ENCODE measurements around the gene TRIM29.

TRIM29 gene

GRCh38 chr11:120160436-120160835 lies 22.5 kb upstream of the TRIM29 start (continued):
- no peak for TF ChIP-seq ESRRG (CRISPR knock-in tag; IDR thresholded peaks at IDR 0.05)
- no peak for TF ChIP-seq CSRNP3 (CRISPR knock-in tag; IDR thresholded peaks at IDR 0.05)
- TF ChIP-seq RARB (CRISPR knock-in tag; IDR thresholded peaks at IDR 0.05), result no peak
- TF ChIP-seq GLIS3 (CRISPR knock-in tag; IDR thresholded peaks at IDR 0.05), result no peak

GRCh38 chr11:120153221-120153620 lies 15.3 kb upstream of the TRIM29 start:
- TF ChIP-seq ZNF565 (CRISPR knock-in tag; conservative IDR thresholded peaks at IDR 0.05; ENCODE audit: low read depth), result no peak
- no peak for ATAC-seq

- ATAC-seq, result no peak
- TF ChIP-seq BACH2 (CRISPR knock-in tag; IDR thresholded peaks at IDR 0.05; ENCODE audit: borderline replicate concordance) (no peak), PPARA (CRISPR knock-in tag; IDR thresholded peaks at IDR 0.05; ENCODE audit: borderline replicate concordance) (no peak), ZNF8 (CRISPR knock-in tag; IDR thresholded peaks at IDR 0.05) (no peak), CSDC2 (CRISPR knock-in tag; IDR thresholded peaks at IDR 0.05) (no peak), ZNF70 (CRISPR knock-in tag; IDR thresholded peaks at IDR 0.05) (no peak), TOX (CRISPR knock-in tag; IDR thresholded peaks at IDR 0.05; ENCODE audit: borderline replicate concordance) (no peak), ZNF565 (CRISPR knock-in tag; conservative IDR thresholded peaks at IDR 0.05; ENCODE audit: low read depth) (no peak), CREB5 (CRISPR knock-in tag; IDR thresholded peaks at IDR 0.05; ENCODE audit: low read depth) (no peak), ZC3H10 (CRISPR knock-in tag; IDR thresholded peaks at IDR 0.05) (no peak), SNAI2 (CRISPR knock-in tag; IDR thresholded peaks at IDR 0.05) (no peak), TSHZ2 (CRISPR knock-in tag; IDR thresholded peaks at IDR 0.05) (no peak), ZFP3 (CRISPR knock-in tag; IDR thresholded peaks at IDR 0.05) (no peak), POU6F1 (CRISPR knock-in tag; IDR thresholded peaks at IDR 0.05; ENCODE audit: borderline replicate concordance, low read depth) (no peak), OSR1 (CRISPR knock-in tag; IDR thresholded peaks at IDR 0.05) (no peak), CSRNP3 (CRISPR knock-in tag; IDR thresholded peaks at IDR 0.05) (no peak), ARNTL (CRISPR knock-in tag; IDR thresholded peaks at IDR 0.05; ENCODE audit: borderline replicate concordance, low read depth) (no peak), GLIS3 (CRISPR knock-in tag; IDR thresholded peaks at IDR 0.05) (no peak)
These were observed 13.6 kb upstream of the TRIM29 start for GRCh38 chr11:120151536-120151935.

- no peak for ATAC-seq
- TF ChIP-seq TOX (CRISPR knock-in tag; IDR thresholded peaks at IDR 0.05; ENCODE audit: borderline replicate concordance), result no peak
- no peak for TF ChIP-seq ZFP30 (CRISPR knock-in tag; IDR thresholded peaks at IDR 0.05)
- TF ChIP-seq ZNF565 (CRISPR knock-in tag; conservative IDR thresholded peaks at IDR 0.05; ENCODE audit: low read depth), result no peak
- TF ChIP-seq ZC3H10 (CRISPR knock-in tag; IDR thresholded peaks at IDR 0.05), result no peak
- TF ChIP-seq RARB (CRISPR knock-in tag; IDR thresholded peaks at IDR 0.05), result no peak
- TF ChIP-seq SNAI2 (CRISPR knock-in tag; IDR thresholded peaks at IDR 0.05), result no peak
- no peak for TF ChIP-seq PATZ1 (CRISPR knock-in tag; IDR thresholded peaks at IDR 0.05; ENCODE audit: borderline replicate concordance)
- TF ChIP-seq POU6F1 (CRISPR knock-in tag; IDR thresholded peaks at IDR 0.05; ENCODE audit: borderline replicate concordance, low read depth), result no peak
- TF ChIP-seq ESRRG (CRISPR knock-in tag; IDR thresholded peaks at IDR 0.05), result no peak
- no peak for TF ChIP-seq ZNF70 (CRISPR knock-in tag; IDR thresholded peaks at IDR 0.05)
- no peak for TF ChIP-seq ISL1 (CRISPR knock-in tag; IDR thresholded peaks at IDR 0.05)
- TF ChIP-seq CREB5 (CRISPR knock-in tag; IDR thresholded peaks at IDR 0.05; ENCODE audit: low read depth), result no peak
These were observed 11.3 kb upstream of the TRIM29 start for GRCh38 chr11:120149246-120149645.

All from SK-N-SH treated with all-trans-retinoic acid at 6 μM for 48 hours (cell line).